Rectal smooth muscle tissue (tissue), 1 donor: ENCODE measurements around the gene SYCP2.
"Not testable (repeated sequence)": the region's sequence is repeated elsewhere in the genome, so short reads cannot be mapped to it uniquely, and the experiment has no call there.

Experiments used
- H3K27ac ChIP-seq: one replicate; pipeline ENCODE4 v1.7.0; 2013; ENCODE audit warnings: low read depth, low read length, inconsistent platforms
- H3K27me3 ChIP-seq: one replicate; pipeline ENCODE4 v1.7.0; 2013; ENCODE audit warnings: low read length; ENCODE audit not compliant: control insufficient read depth, insufficient read depth
- H3K36me3 ChIP-seq: one replicate; pipeline ENCODE4 v1.7.0; 2013; ENCODE audit warnings: low read length; ENCODE audit not compliant: control insufficient read depth, insufficient read depth
- H3K4me1 ChIP-seq: one replicate; pipeline ENCODE4 v1.7.0; 2013; ENCODE audit warnings: low read length; ENCODE audit not compliant: control insufficient read depth, insufficient read depth
- H3K4me3 ChIP-seq: one replicate; pipeline ENCODE4 v1.7.0; 2013; ENCODE audit warnings: low read length
- H3K9ac ChIP-seq: one replicate; pipeline ENCODE4 v1.7.0; 2013; ENCODE audit warnings: low read length

Gene SYCP2

GRCh38 chr20:59884494-59884893 lies 48.9 kb downstream of the SYCP2 start:
- H3K9ac ChIP-seq: no peak overlapping the region
- H3K27me3 ChIP-seq: no peaks in the 10 kb centered on the region
- no peaks in the 10 kb centered on the region for H3K36me3 ChIP-seq
- H3K4me1 ChIP-seq: no peaks in the 10 kb centered on the region
- no peak overlapping the region for H3K4me3 ChIP-seq
- H3K27ac ChIP-seq: no peak overlapping the region

DNA sequence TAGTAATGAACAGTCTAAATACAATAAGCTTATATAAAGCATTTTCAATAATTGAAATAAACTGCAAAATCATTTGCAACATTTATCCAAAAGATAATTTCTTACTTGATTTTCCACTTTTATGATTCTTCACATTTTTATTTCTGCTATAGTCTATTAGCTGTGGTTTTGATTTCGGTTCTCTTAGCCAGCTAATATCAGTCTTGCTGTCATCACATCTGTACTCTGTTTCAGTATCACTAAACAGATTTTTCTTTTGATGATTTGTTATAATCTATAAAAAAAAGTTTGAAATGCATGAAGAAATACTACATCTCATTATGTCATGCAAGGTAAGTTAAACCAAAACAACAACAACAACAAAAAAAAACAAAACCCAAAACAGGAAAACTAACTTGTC lies 53.2 kb downstream of the SYCP2 start:
- Histone ChIP-seq H3K4me1 (no peaks in the 10 kb centered on the region), H3K27ac (no peak overlapping the region), H3K9ac (no peak overlapping the region), H3K36me3 (no peaks in the 10 kb centered on the region), H3K27me3 (no peaks in the 10 kb centered on the region), H3K4me3 (no peak overlapping the region)

GRCh38 chr20:59873409-59873808 lies 60.0 kb downstream of the SYCP2 start:
- Histone ChIP-seq H3K27me3 (no peaks in the 10 kb centered on the region), H3K36me3 (no peaks in the 10 kb centered on the region), H3K4me1 (no peaks in the 10 kb centered on the region), H3K27ac (no peak overlapping the region), H3K9ac (no peak overlapping the region), H3K4me3 (no peak overlapping the region)

- H3K36me3 ChIP-seq: no peaks in the 10 kb centered on the region
- H3K4me3 ChIP-seq: no peak overlapping the region
- no peaks in the 10 kb centered on the region for H3K27me3 ChIP-seq
- no peak overlapping the region for H3K27ac ChIP-seq
- H3K9ac ChIP-seq: no peak overlapping the region
- H3K4me1 ChIP-seq: no peaks in the 10 kb centered on the region
Observed at GRCh38 chr20:59871096-59871495, 62.3 kb downstream of the SYCP2 start.

GRCh38 chr20:59866338-59866737 lies 67.1 kb downstream of the SYCP2 start:
- H3K4me1 ChIP-seq: no peaks in the 10 kb centered on the region
- no peak overlapping the region for H3K27ac ChIP-seq
- H3K36me3 ChIP-seq: no peaks in the 10 kb centered on the region
- H3K27me3 ChIP-seq: no peaks in the 10 kb centered on the region
- H3K4me3 ChIP-seq: no peak overlapping the region
- H3K9ac ChIP-seq: no peak overlapping the region

- Histone ChIP-seq H3K9ac (no peak overlapping the region), H3K4me3 (no peak overlapping the region), H3K27me3 (no peaks in the 10 kb centered on the region), H3K36me3 (no peaks in the 10 kb centered on the region), H3K4me1 (no peaks in the 10 kb centered on the region), H3K27ac (no peak overlapping the region)
Observed at GRCh38 chr20:59864726-59865125, 68.7 kb downstream of the SYCP2 start.

- Histone ChIP-seq H3K9ac (no peak overlapping the region), H3K27ac (no peak overlapping the region), H3K4me1 (no peaks in the 10 kb centered on the region)
Observed at GRCh38 chr20:59863058-59863457, 70.4 kb downstream of the SYCP2 start.

DNA sequence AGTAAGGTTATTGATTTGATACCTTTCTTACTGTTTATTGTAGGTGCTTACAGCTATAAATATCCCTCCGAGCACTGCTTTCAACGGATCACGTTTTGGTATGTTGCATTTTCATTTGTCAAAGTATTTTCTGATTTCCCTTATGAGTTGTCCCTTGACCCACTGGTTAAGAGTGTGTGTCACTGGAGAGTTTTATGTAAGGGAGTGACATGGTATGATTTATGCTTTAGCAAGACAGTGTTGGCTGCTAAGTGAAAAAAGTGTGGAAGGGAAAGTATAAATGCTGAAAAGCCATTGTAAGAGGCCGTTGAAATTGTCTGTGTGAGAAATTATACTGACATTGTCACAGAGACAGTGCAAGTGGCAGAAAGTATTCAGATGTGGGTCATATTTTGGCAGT lies 72.0 kb downstream of the SYCP2 start:
- no peaks in the 10 kb centered on the region for H3K4me1 ChIP-seq
- H3K27me3 ChIP-seq: no peaks in the 10 kb centered on the region
- no peaks in the 10 kb centered on the region for H3K36me3 ChIP-seq
- no peak overlapping the region for H3K27ac ChIP-seq
- H3K4me3 ChIP-seq: no peak overlapping the region
- no peak overlapping the region for H3K9ac ChIP-seq

More at GRCh38 chr20:59863058-59863457, 70.4 kb downstream of the SYCP2 start:
- Histone ChIP-seq H3K4me3 (no peak overlapping the region), H3K36me3 (no peaks in the 10 kb centered on the region), H3K27me3 (no peaks in the 10 kb centered on the region)

DNA sequence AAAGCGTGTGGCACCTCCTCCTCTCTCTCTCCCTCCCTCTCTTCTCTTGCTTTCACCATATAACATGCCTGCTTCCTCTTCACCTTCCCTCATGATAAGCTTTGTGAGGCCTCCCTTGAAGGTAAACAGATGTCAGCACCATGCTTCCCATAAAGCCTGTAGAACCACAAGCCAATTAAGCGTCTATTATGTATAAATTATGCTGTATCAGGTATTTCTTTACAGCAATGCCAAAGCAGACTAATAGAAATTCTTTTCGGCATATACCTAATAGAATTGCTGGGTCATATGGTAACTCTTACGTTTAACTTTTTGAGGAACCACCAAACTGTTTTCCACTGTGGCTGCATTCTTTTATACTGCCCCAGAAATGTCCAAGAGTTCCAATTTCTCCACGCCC lies 75.0 kb downstream of the SYCP2 start:
- H3K9ac ChIP-seq: no peak overlapping the region
- H3K4me1 ChIP-seq: no peaks in the 10 kb centered on the region
- H3K36me3 ChIP-seq: no peaks in the 10 kb centered on the region
- H3K27ac ChIP-seq: no peak overlapping the region
- H3K27me3 ChIP-seq: no peaks in the 10 kb centered on the region
- H3K4me3 ChIP-seq: no peak overlapping the region

GRCh38 chr20:59857966-59858365 lies 75.5 kb downstream of the SYCP2 start:
- Histone ChIP-seq H3K9ac (no peak overlapping the region), H3K4me3 (no peak overlapping the region), H3K4me1 (no peaks in the 10 kb centered on the region), H3K27me3 (no peaks in the 10 kb centered on the region), H3K36me3 (no peaks in the 10 kb centered on the region), H3K27ac (no peak overlapping the region)

- not testable (repeated sequence) for H3K27me3 ChIP-seq, H3K4me1 ChIP-seq, H3K27ac ChIP-seq, H3K36me3 ChIP-seq, H3K4me3 ChIP-seq, H3K9ac ChIP-seq
Observed at GRCh38 chr20:59856941-59857340, 76.5 kb downstream of the SYCP2 start.

DNA sequence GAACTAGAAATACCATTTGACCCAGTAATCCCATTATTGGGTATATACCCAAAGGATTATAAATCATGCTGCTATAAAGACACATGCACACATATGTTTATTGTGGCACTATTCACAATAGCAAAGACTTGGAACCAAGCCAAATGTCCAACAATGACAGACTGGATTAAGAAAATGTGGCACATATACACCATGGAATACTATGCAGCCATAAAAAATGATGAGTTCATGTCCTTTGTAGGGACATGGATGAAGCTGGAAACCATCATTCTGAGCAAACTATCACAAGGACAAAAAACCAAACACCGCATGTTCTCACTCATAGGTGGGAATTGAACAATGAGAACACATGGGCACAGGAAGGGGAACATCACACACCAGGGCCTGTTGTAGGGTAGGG lies 76.9 kb downstream of the SYCP2 start:
- not testable (repeated sequence) for H3K9ac ChIP-seq

DNA sequence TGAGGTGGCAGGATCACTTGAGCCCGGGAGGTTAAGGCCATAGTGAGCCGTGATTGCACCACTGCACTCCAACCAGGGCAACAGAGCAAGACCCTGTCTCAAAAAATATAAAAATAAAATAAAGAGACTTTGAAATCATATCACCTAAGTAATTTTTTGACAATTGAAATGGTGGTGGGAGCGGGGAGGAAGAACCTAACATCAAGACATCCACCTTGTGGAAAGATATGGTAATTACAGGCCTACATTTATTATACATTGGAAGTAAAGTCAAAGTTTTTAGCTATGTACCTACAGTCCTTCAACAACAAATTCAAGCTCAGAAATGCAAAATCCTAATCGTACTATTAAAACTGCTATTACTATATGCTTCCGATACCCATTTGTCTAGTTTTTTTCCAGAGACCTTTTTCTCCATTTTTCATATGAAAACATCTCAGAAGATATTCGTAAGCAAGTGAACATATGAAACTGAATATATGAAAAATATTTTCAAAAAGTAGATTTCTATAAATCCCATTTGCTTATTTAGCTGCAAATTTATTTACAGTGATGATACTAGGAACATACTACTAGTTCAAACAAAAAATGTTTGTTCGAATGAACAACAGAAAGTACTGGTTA lies 83.3 kb downstream of the SYCP2 start:
- H3K27ac ChIP-seq: no peak overlapping the region
- no peaks in the 10 kb centered on the region for H3K27me3 ChIP-seq
- H3K9ac ChIP-seq: no peak overlapping the region
- H3K36me3 ChIP-seq: no peaks in the 10 kb centered on the region
- H3K4me3 ChIP-seq: no peak overlapping the region
- no peaks in the 10 kb centered on the region for H3K4me1 ChIP-seq

More for the DNA sequence above, 76.9 kb downstream of the SYCP2 start:
- not testable (repeated sequence) for H3K4me1 ChIP-seq, H3K27me3 ChIP-seq, H3K27ac ChIP-seq, H3K36me3 ChIP-seq, H3K4me3 ChIP-seq
